ENCODE results near the gene SDS.
A peak's percentile ranks its signal among the peaks of the same experiment; 100 is the strongest.

SDS gene, protein sequence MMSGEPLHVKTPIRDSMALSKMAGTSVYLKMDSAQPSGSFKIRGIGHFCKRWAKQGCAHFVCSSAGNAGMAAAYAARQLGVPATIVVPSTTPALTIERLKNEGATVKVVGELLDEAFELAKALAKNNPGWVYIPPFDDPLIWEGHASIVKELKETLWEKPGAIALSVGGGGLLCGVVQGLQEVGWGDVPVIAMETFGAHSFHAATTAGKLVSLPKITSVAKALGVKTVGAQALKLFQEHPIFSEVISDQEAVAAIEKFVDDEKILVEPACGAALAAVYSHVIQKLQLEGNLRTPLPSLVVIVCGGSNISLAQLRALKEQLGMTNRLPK

GRCh38 chr12:113403435-113404415 lies at the start of gene SDS:
Gene SDS, minus strand, starts transcription at chr12:113403887. Its CDS starts 4,179 bp downstream, at chr12:113399708.
- DNase-seq (ENCODE audit: low spot score) = no peak

GRCh38 chr12:113453330-113453729 lies 49.6 kb upstream of the SDS start:
- no peak for DNase-seq (ENCODE audit: low spot score)

GRCh38 chr12:113452458-113452857 lies 48.8 kb upstream of the SDS start:
- no peak for DNase-seq (ENCODE audit: low spot score)

GRCh38 chr12:113449839-113450238 lies 46.2 kb upstream of the SDS start:
- DNase-seq (ENCODE audit: low spot score) = no peak

DNA sequence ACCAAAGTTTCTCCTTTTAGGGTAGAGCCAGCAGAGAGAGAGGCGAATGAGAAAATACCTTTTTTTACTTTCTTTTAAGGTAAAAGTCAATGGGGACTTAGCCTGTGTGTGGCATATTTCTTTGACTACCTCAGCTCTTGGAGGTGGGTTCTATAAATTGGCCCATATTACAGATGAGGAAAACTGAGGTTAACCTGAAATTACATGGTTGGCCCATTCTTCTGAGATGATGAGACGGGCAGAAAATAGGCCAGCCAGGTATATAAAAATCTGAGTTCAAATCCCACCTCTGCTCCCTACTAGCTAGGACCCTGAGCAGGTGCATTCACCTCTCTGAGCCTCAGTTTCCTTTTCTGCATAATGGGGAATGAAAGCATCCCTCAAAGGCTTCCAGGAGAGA lies 45.6 kb upstream of the SDS start:
- no peak for DNase-seq (ENCODE audit: low spot score)

DNA sequence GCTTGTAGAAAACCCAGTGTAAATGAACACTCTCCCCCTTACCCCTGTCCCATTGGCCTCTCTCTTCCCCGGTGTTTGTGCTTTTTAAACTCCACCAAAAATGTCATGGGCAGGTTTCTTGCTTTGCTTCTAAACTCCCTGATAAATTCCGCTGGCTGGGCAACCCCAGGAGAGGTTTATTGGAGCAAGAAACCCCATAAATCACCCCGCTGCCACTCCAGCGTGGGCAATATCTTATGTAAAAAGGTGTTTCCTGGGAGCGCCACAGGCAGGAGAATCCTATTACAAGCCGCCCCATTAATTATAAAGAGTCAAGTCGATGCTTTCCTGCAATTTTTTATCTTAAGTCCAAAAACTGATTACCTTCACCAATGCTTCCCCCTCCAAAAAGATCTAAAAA lies 45.2 kb upstream of the SDS start:
- DNase-seq (ENCODE audit: low spot score) = no peak

DNA sequence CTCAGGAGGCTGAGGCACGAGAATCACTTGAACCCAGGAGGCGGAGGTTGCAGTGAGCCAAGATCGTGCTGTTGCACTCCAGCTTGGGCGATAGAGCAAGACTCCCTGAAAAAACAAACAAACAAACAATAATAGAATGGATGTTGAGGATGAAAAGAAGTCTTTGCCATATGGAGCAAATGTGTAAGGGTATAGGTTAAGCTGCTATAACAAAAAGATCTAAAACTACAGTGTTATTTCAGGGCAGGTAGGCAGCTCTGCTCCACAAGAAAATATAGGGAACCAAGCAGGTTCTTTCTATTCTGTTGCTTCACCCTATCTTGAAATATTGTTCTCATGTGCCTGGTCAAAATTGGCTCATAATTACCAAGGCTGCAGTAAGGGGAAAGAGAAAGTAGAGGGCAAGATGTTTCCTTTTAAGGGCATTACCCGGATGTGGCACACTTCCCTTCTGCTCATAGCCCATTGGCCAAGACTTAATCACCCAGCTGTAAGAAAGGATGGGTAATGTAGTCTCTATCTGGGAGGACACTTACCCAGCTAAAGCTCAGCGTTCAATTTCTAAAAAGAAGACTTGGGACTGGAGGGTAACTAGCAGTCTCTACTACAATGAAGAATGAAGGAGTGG lies 42.0 kb upstream of the SDS start:
- DNase-seq (ENCODE audit: low spot score) = peak; percentile 45

- no peak for DNase-seq (ENCODE audit: low spot score)
Measured at GRCh38 chr12:113443030-113443539, 39.4 kb upstream of the SDS start.

DNA sequence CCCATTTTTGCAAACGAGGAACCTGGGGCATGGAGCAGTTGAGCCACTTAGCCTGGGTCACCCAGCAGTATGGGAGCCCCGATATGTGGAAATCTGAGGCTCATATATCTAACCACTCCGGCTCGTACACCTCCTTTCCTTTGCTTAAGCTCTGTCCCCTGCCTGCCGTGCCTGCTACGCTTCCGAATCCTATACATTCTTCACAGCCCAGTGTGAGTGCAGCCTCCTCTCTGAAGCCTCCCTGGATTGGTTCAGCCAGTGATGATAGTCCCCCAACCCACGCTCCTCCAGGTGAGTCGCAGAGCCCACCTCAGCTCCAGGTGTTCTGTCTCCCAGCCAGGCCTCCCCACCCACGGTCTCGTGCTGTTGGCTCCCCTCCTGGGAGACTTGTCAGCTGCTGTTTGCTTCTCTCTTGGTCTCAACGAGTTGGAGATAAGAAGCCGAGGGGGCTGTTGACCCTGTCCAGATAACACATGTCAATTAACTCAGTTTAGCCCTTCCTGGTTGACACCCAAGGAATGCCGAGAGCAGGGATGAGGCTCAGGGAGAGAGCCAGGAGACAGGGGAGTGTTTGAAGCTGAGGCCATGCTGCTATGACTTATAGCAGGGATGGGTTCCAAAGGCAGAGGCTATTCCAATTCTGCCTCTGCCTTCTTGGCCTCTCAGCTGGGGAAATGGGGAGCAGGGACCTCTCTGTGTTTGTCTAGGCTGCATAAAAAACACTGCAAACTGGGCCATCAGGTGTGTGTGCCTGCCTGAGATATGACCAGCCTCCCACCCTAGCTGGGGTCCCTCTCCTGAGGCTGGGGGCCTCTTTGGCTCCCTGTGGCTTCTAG lies 37.5 kb upstream of the SDS start:
- no peak for DNase-seq (ENCODE audit: low spot score)

GRCh38 chr12:113440336-113440735 lies 36.6 kb upstream of the SDS start:
- no peak for DNase-seq (ENCODE audit: low spot score)

DNA sequence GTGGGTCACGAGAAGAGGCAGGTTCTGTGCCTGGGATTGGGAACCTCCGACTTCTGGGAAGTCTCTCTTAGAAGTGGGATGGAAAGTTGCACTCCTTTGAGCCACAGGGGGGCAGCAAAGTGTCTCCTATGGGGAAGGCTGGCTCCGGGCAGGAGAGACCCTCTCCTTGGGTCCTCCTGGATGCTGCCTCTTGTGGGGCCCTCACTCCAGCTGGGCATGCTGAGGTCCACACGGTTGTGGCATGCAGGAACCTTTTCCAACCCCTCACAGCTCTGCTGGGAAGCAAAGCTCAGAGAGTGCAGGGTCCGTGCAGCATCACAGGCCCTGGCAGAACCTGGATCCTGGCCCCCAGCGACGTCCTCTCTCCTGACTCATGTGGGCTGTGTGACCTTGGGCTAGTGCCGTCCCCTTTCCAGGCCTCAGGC lies 35.9 kb upstream of the SDS start:
- peak; percentile 35 for DNase-seq (ENCODE audit: low spot score)

DNA sequence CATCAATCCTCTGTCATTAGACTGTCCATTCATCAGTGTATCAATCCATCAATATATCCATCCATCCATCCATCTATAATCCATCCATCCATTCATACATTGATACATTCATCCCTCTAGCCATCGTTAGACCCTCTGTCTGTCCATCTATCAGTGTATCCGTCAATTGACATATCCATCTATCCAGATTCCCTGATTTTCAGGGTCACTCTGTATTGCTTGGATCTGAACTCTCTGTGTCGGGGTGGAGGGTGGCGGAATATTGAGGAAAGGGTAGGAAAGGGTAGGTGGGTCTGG lies 35.6 kb upstream of the SDS start:
- no peak for DNase-seq (ENCODE audit: low spot score)

GRCh38 chr12:113438523-113439300 lies 35.0 kb upstream of the SDS start:
- no peak for DNase-seq (ENCODE audit: low spot score)

DNA sequence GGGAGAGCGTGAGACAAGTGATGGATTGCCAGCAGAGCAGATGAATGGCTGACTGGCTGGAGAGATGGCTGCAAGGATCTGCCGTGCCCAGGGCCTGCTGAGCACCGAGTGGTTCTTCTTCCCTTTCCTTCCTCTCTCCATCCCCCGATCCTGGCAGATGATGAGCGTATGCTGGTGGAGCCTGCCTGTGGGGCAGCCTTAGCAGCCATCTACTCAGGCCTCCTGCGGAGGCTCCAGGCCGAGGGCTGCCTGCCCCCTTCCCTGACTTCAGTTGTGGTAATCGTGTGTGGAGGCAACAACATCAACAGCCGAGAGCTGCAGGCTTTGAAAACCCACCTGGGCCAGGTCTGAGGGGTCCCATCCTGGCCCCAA lies 34.0 kb upstream of the SDS start:
- DNase-seq (ENCODE audit: low spot score) = no peak

DNA sequence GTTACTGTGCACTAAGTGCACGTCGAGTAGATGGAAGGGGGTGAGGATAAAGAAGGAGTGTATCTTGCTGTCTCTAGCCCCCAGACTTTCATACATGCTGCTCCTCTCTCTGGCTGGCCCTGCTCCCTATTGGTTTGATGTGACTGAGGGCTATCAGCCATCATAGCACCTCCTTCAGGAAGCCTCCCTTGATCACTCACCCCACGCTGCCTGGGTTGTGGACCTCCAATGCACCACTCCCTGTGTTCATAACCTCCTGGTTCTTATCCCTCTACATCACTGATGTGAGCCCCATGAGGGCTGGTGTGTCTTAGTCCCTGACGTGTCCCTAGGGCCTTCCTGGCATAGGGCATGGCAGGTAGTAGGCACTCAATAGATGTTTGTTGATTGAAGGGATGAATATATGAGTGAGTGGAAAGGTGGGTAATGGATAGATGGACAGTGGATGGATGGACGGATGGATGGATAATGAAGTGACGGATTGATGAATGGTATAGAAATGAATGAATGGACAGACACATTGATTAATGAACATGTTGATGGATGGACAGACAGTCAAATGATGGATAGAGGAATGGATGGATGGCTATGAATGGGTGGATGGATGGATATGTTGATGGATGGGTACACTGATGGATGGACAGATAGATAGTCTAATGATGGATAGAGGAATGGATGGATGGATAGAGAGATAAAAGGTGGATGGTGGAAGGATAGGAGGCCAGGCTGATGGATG lies 33.5 kb upstream of the SDS start:
- DNase-seq (ENCODE audit: low spot score) = no peak

DNA sequence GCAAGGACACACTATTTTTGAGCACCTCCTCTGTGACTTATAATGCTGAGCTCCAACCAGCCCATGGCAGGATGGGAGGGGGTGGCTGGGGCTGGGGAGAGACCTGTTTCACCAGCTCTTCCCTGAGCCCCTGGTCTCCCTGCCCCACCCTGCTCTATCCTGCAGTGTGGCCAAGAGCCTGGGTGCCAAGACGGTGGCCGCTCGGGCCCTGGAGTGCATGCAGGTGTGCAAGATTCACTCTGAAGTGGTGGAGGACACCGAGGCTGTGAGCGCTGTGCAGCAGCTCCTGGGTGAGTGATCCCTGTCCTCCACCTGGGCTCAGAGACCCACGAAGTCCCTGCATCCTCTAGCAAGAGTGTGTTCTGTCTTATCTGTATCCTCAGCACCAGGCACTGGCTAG lies 32.9 kb upstream of the SDS start:
- no peak for DNase-seq (ENCODE audit: low spot score)

- DNase-seq (ENCODE audit: low spot score) = no peak
Measured at GRCh38 chr12:113435367-113435766, 31.7 kb upstream of the SDS start.

DNA sequence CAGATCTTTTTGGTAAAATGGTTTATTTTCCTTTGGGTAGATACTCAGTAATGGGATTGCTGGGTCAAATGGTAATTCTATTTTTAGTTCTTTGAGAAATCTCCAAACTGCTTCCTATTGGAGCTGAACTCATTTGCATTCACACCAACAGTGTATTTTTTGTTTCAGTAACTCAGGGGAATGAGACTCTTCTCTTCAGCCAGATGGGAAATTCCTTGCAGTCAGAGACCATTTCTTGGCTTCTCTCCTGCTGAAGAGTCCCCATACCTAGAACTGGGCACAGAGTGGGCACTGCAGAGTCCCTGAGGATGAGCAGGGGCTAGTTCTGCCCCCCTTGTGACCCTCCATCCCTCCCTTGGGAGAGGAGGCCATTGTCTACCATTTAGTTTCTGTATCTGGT lies 29.3 kb upstream of the SDS start:
- DNase-seq (ENCODE audit: low spot score) = no peak

DNA sequence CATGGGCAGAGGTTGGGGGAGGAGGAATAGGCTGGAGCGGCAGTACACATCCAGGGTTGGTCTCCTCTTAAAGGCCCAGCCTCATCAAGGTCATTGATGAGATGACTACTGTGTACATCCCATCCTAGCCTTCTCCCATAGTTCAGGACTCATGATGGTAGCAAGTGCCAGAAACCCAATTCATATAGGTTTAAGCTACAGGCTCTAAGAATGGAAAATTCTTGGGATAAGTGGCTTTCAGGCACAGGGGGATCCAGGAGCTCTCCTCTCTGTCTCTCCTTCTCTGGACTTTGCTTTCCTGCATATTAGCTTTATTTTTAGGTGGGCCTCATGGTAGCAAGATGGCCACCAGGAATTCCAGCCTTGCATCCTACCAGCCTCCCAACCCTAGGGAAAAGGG lies 24.8 kb upstream of the SDS start:
- no peak for DNase-seq (ENCODE audit: low spot score)

DNA sequence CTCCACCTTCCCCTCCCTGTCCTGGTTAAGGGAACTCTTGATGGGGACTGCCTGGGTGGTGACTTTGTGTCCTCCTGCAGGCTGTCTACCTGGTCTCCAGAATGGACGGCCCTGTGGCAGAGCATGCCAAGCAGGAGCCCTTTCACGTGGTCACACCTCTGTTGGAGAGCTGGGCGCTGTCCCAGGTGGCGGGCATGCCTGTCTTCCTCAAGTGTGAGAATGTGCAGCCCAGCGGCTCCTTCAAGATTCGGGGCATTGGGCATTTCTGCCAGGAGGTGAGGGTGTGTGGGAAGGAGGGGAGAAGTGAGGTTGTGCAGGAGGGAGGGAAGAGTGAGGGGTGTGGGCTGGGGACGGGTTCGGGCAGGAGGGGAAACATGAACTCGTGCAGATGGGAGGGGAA lies 24.2 kb upstream of the SDS start:
- no peak for DNase-seq (ENCODE audit: low spot score)
